ENCODE results near the gene MYO5A.

MYO5A gene

DNA sequence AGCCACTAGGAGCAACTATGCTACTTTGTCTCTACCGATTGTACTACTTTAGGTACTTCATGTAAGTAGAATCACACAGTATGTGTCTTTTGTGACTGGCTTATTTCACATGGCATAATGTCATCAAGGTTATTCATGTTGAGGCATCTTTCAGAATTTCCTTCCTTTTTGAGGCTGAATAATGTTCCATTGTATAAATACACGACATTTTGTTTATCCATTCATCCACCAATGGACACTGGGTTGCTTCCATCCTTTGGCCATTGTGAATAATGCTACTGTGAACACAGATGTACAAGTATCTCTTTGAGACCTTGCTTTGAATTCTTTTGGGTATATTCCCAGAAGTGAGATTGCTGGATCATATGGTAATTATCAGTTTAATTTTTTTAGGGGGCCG, 29.2 kb downstream of the MYO5A start:
- TF ChIP-seq, protein P1, sequence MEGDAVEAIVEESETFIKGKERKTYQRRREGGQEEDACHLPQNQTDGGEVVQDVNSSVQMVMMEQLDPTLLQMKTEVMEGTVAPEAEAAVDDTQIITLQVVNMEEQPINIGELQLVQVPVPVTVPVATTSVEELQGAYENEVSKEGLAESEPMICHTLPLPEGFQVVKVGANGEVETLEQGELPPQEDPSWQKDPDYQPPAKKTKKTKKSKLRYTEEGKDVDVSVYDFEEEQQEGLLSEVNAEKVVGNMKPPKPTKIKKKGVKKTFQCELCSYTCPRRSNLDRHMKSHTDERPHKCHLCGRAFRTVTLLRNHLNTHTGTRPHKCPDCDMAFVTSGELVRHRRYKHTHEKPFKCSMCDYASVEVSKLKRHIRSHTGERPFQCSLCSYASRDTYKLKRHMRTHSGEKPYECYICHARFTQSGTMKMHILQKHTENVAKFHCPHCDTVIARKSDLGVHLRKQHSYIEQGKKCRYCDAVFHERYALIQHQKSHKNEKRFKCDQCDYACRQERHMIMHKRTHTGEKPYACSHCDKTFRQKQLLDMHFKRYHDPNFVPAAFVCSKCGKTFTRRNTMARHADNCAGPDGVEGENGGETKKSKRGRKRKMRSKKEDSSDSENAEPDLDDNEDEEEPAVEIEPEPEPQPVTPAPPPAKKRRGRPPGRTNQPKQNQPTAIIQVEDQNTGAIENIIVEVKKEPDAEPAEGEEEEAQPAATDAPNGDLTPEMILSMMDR (conservative IDR thresholded peaks at IDR 0.05): no peak
- H3K27ac ChIP-seq: no peak overlapping the region

DNA sequence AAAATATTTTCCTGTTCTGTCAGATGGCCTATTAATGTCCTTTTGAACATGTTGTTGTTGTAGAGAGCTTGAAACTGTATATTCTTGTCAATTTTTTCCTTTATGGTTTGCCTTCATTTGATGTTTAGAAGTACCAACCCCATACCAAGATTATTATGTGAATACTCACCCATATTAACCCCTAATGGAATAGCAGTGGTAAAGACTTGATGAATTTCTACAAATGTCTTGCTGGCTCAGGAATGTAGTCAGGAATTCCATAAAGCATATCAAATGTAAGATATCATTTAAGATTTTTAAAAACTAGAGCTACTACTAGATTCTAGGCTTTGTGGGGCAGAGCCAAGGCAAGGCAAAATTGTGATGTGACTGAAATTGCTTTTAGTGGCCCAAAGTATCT, 30.0 kb downstream of the MYO5A start:
- no peak overlapping the region for H3K27ac ChIP-seq
- TF ChIP-seq, protein P1 (conservative IDR thresholded peaks at IDR 0.05): no peak

DNA sequence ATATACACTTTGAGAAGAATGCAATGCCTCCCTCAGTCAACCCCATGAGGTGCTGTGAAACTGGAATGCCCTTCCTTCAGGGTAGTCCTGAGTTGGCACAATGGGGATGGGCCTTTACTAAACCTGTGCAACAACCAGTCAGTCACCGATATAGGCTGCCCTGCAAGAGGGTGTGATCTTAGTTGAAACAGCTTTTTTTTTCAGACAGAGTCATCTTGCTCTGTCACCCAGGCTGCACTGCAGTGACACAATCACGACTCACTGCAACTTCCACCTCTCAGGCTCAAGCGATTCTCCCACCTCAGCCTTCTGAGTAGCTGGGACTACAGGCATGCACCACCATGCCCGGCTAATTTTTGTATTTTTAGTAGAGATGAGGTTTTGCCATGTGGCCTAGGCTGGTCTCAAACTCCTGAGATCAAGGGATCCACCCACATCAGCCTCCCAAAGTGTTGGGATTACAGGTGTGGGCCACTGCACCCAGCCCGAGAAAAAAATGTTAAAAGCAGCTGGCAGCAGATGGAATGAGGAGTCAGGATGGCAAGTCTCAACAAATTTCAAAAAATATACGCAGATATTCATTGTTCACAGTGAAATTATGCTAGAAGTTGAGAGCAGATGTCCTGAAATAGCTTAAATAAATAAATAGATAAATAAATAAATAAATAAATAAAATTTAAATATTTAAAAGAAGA, 31.8 kb downstream of the MYO5A start:
- TF ChIP-seq, protein P1 (conservative IDR thresholded peaks at IDR 0.05): no peak
- H3K27ac ChIP-seq: no peak overlapping the region

DNA sequence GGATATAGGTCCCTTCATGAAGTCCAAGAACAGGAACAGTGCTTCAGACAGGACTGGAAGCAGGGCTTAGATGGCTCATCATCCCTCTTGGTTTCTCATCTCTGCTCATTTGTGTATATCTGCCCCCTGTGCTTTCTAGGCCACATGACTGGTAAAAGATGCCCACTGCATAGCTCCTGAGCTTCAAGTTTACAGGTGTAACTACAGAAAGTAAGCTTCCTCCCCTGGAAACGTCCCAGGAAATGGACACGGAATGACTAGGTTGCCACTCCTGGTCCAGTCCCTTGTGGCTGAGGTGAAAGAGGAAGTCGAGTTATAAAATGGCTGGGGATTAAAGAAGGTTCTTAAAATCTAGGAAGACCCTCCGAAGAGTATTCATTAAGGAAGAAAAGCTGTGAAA, 32.5 kb downstream of the MYO5A start:
- TF ChIP-seq, protein P1 (conservative IDR thresholded peaks at IDR 0.05): no peak

DNA sequence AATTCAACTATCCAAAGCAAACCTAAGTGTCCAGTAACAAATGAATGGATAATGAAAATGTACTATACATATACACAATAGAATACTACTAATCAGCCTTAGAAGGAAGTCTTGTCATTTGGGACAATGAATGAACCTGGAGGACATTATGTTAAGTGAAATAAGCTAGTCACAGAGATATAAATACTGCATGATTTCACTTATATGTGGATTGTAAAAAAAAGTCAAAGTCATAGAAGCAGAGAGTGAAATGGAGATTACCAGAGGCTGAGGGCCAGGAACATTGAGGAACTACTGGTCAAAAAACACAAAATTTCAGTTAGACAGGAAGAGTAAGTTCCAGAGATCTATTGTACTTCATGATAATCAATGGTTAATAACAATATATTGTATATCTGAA, 33.6 kb downstream of the MYO5A start:
- TF ChIP-seq, protein P1 (conservative IDR thresholded peaks at IDR 0.05): no peak
- no peak overlapping the region for H3K27ac ChIP-seq

More for the DNA sequence above, 32.5 kb downstream of the MYO5A start:
- no peak overlapping the region for H3K27ac ChIP-seq

DNA sequence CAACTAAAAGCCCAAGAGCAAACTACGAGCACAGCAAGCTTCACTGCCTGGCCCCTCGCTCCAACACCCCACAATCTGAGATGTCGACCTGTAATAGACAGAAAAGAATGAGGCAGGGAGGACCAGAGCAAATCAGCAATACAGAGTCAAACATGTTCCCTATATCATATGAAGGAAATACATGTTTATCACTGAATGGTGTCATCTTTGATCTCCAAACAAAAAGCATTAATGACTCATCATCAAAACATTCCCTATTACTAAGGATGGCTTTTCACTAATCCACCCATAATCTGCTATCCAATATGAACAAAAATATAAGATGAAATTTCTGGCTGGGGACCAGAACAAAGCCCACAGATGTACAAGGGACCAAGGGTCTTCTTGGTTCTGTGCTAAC, 34.7 kb downstream of the MYO5A start:
- TF ChIP-seq, protein P1 (conservative IDR thresholded peaks at IDR 0.05): no peak
- no peak overlapping the region for H3K27ac ChIP-seq

DNA sequence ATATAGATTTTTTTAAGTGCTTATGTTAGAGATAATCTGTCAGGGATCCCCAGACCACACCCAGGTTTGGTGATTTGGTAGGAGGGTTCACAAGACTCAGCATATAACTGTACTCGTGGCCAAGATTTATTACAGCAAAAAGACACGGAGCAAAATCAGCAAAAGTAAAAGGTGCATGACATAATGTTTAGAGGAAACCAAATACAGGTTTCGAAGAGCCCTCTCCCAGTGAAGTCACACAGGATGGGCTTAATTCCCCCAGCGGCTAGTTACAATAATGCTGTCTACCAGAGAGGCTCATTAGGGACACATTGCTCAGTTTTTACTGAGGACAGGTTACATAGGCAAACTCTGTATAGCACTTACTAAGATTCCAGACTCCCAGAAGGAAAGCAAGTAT, 36.5 kb downstream of the MYO5A start:
- H3K27ac ChIP-seq: no peak overlapping the region
- TF ChIP-seq, protein P1 (conservative IDR thresholded peaks at IDR 0.05): no peak
